HepG2 (cell line): ENCODE results near the gene CHMP2B. TPM values are rescaled to one million over a fixed set of nuclear protein-coding genes. Genes with fewer than 3 reads are reported as not detected.

Experiments
- AKNA ChIP-seq: sonication (generic); formaldehyde crosslinking; IDR thresholded peaks from 2 replicates; pipeline ENCODE4 v1.4.0; 2020; ENCODE audit warnings: missing genetic modification reagents, borderline replicate concordance
- CCAR2 ChIP-seq: fragments of 200-400 bp; formaldehyde crosslinking; optimal IDR thresholded peaks from 2 replicates; pipeline ENCODE3; 2018; ENCODE audit warnings: low read depth, mild to moderate bottlenecking, low read length, moderate library complexity
- CEBPZ ChIP-seq: IDR thresholded peaks from 2 replicates; pipeline ENCODE4 v1.6.1; 2012; ENCODE audit warnings: low read length, improper control_type of control experiment
- E2F5 ChIP-seq: sonication (generic); formaldehyde crosslinking; conservative IDR thresholded peaks from 2 replicates; pipeline ENCODE4 v1.4.0; 2020; ENCODE audit warnings: missing genetic modification reagents
- EEA1 ChIP-seq: sonication (generic); formaldehyde crosslinking; IDR thresholded peaks from 2 replicates; pipeline ENCODE4 v1.5.1; 2020; ENCODE audit warnings: mild to moderate bottlenecking, missing genetic modification reagents, borderline replicate concordance
- EED ChIP-seq: sonication (generic); formaldehyde crosslinking; IDR thresholded peaks from 2 replicates; pipeline ENCODE4 v1.5.0; 2020; ENCODE audit warnings: mild to moderate bottlenecking, missing genetic modification reagents
- KDM6A ChIP-seq: IDR thresholded peaks from 2 replicates; pipeline ENCODE4 v1.6.1; 2016; ENCODE audit warnings: low read depth
- MATR3 ChIP-seq: sonication (generic); formaldehyde crosslinking; IDR thresholded peaks from 2 replicates; pipeline ENCODE4 v1.4.0; 2020; ENCODE audit warnings: missing genetic modification reagents
- SRF ChIP-seq: IDR thresholded peaks from 2 replicates; pipeline ENCODE4 v1.6.1; 2011; ENCODE audit warnings: mild to moderate bottlenecking, low read depth, low read length, moderate library complexity
- TOPORS ChIP-seq: sonication (generic); formaldehyde crosslinking; IDR thresholded peaks from 2 replicates; pipeline ENCODE4 v1.8.0; 2023; ENCODE audit warnings: mild to moderate bottlenecking, missing genetic modification reagents
- ZNF644 ChIP-seq: IDR thresholded peaks from 2 replicates; pipeline ENCODE4 v1.6.1; 2016; ENCODE audit warnings: low read depth
- polyA plus RNA-seq, 8 experiments: library from polyadenylated mRNA; depleted of rRNA in 3 of 8; stranded (reverse) in 7 of 8; unstranded in 1 of 8; fragments of >200 nt; fragmentation: Illumina TruSeq in 4 of 8; extraction: Trizol in 4 of 8; gene quantifications; 2 replicates each; pipeline versions ENCODE4 v1.2.1 to v1.2.3, GENCODE V29; 2011 to 2016; ENCODE audit warnings: low read depth in 4 of 8, missing spikeins in 1 of 8, mixed read lengths in 1 of 8; ENCODE audit not compliant: insufficient read depth in 1 of 8
- total RNA-seq, 5 experiments: library from RNA; depleted of rRNA; stranded (reverse); fragments of >200 nt; fragmentation: Illumina TruSeq; extraction: Trizol; gene quantifications; 2 replicates each; pipeline ENCODE4 v1.2.3, GENCODE V29; 2016; ENCODE audit warnings: low read depth in 1 of 5
- TF ChIP-seq, protein P1 (sequence below): sonication (generic); formaldehyde crosslinking; IDR thresholded peaks from 2 replicates; pipeline ENCODE4 v1.8.1; 2022; ENCODE audit warnings: low read depth, mild to moderate bottlenecking, missing genetic modification reagents
- TF ChIP-seq, protein P2 (sequence below): sonication (generic); formaldehyde crosslinking; IDR thresholded peaks from 2 replicates; pipeline ENCODE4 v1.4.0; 2020; ENCODE audit warnings: missing genetic modification reagents, mild to moderate bottlenecking, borderline replicate concordance
- TF ChIP-seq, protein P3 (sequence below): sonication (generic); formaldehyde crosslinking; IDR thresholded peaks from 2 replicates; pipeline ENCODE4 v1.8.1; 2022; ENCODE audit warnings: mild to moderate bottlenecking, missing genetic modification reagents

Gene CHMP2B
- total and polyA plus RNA-seq, 2 of the 13 experiments (the other 11 are each of a cell fraction or from before 2014, with no cell fraction given), result 6.9 to 33.5 TPM

DNA sequence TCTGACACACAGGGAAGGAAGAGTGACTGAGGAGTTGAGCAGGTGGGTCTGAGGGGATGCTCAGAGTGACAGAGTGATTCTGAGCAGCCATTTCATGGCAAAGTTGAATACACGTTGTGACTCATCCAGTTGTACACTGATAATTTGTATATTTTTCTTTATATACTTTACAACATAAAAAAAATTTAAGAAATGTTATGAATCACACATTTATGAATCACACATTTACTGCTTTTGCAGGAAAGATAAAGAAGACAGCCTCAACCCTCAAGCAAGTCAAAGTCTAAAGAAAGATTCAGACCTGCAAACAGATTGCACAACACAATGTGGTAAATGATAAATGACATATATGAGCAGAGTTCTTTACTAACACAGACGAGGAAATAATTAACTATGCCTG is 21.0 kb upstream of the CHMP2B start (continued):
- TF ChIP-seq AKNA (CRISPR knock-in tag), result no peak
- no peak for TF ChIP-seq MATR3 (CRISPR knock-in tag)
- TF ChIP-seq, protein P1, sequence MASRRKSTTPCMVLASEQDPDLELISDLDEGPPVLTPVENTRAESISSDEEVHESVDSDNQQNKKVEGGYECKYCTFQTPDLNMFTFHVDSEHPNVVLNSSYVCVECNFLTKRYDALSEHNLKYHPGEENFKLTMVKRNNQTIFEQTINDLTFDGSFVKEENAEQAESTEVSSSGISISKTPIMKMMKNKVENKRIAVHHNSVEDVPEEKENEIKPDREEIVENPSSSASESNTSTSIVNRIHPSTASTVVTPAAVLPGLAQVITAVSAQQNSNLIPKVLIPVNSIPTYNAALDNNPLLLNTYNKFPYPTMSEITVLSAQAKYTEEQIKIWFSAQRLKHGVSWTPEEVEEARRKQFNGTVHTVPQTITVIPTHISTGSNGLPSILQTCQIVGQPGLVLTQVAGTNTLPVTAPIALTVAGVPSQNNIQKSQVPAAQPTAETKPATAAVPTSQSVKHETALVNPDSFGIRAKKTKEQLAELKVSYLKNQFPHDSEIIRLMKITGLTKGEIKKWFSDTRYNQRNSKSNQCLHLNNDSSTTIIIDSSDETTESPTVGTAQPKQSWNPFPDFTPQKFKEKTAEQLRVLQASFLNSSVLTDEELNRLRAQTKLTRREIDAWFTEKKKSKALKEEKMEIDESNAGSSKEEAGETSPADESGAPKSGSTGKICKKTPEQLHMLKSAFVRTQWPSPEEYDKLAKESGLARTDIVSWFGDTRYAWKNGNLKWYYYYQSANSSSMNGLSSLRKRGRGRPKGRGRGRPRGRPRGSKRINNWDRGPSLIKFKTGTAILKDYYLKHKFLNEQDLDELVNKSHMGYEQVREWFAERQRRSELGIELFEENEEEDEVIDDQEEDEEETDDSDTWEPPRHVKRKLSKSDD, result no peak
- no peak for TF ChIP-seq CEBPZ
- no peak for TF ChIP-seq EEA1 (CRISPR knock-in tag)
- TF ChIP-seq KDM6A (CRISPR knock-in tag), result 0 out of 2 replicates have a peak, but pooled peaks have one; percentile 19
- TF ChIP-seq ZNF644, result no peak
- no peak for TF ChIP-seq E2F5 (CRISPR knock-in tag)
- no peak for TF ChIP-seq TOPORS (CRISPR knock-in tag)
- TF ChIP-seq, protein P2, sequence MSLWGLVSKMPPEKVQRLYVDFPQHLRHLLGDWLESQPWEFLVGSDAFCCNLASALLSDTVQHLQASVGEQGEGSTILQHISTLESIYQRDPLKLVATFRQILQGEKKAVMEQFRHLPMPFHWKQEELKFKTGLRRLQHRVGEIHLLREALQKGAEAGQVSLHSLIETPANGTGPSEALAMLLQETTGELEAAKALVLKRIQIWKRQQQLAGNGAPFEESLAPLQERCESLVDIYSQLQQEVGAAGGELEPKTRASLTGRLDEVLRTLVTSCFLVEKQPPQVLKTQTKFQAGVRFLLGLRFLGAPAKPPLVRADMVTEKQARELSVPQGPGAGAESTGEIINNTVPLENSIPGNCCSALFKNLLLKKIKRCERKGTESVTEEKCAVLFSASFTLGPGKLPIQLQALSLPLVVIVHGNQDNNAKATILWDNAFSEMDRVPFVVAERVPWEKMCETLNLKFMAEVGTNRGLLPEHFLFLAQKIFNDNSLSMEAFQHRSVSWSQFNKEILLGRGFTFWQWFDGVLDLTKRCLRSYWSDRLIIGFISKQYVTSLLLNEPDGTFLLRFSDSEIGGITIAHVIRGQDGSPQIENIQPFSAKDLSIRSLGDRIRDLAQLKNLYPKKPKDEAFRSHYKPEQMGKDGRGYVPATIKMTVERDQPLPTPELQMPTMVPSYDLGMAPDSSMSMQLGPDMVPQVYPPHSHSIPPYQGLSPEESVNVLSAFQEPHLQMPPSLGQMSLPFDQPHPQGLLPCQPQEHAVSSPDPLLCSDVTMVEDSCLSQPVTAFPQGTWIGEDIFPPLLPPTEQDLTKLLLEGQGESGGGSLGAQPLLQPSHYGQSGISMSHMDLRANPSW (CRISPR knock-in tag), result no peak
- no peak for TF ChIP-seq EED (CRISPR knock-in tag)
- TF ChIP-seq, protein P3, sequence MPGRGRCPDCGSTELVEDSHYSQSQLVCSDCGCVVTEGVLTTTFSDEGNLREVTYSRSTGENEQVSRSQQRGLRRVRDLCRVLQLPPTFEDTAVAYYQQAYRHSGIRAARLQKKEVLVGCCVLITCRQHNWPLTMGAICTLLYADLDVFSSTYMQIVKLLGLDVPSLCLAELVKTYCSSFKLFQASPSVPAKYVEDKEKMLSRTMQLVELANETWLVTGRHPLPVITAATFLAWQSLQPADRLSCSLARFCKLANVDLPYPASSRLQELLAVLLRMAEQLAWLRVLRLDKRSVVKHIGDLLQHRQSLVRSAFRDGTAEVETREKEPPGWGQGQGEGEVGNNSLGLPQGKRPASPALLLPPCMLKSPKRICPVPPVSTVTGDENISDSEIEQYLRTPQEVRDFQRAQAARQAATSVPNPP (CRISPR knock-in tag), result no peak
- no peak for TF ChIP-seq CCAR2
- TF ChIP-seq SRF, result no peak
